Central memory CD4-positive, alpha-beta T cell (primary cell): Measurements from ENCODE around the gene TMEM86B.
A peak's percentile ranks its signal among the peaks of the same experiment; 100 is the strongest.

ENCODE experiments used
- DNase-seq: peaks from one replicate; pipeline ENCODE4 v3.0.0; 2022
- total RNA-seq, 3 experiments: gene quantifications; one replicate each; lab custom pipeline; 2026; lab: John Stamatoyannopoulos, UW

TMEM86B gene, protein sequence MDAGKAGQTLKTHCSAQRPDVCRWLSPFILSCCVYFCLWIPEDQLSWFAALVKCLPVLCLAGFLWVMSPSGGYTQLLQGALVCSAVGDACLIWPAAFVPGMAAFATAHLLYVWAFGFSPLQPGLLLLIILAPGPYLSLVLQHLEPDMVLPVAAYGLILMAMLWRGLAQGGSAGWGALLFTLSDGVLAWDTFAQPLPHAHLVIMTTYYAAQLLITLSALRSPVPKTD
- total RNA-seq: 1.9 to 3.9 (median 3.4) reads per million in 3 experiments

DNA sequence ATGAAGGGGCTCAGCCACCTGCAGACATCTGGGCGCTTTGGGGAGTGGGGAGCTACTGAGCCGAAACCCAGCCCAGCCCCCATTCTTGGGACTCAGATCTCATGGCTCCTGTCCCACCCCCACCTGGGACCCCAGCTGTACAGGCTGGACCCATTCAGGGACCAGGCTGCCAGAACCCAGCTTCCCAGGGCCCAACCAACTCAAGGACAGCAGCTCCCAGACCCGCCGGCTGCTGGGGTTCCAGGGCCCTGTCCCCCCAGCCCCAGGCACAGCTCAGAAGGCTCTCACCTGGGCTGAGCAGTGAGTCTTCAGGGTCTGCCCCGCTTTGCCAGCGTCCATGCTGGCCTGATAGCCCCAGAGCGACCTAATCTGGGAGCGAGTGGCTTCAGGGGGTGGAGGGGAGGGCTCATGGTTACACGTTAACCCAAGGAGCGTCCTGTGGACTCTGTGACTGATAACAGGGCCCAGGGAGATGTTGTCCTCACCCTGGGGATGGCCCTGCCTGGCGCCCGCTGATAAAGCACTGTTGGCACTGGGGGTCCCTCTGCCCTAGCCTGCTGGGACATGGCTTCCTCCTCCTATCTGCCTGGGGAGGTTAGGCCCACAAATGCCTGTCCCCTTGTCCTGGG, at the start of gene TMEM86B:
Gene TMEM86B (minus strand): TSS at position 361 of the 629 bp plus-strand sequence. CDS start 22 bp downstream, at position 339.
- no peak for DNase-seq

DNA sequence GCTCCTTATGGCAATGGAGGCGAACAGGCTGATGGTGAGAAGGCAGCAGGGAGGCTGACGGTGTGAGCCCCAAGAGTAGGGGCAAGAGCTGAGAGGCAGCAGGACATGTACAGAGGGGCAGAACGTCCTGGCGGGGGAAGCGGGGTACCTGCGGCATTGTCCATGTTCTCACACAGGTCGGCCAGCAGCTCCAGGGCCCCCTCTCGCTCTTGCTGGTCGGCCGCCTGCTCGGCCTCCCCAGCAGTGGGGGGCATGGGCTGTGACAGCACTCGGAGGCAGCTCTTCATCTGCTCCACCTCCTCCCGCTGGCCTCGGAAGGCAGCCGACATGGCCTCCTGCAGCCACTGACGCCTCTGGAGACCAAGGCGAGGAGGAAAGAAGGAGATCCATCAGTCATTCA, 48.9 kb upstream of the TMEM86B start:
- DNase-seq: no peak

GRCh38 chr19:55276720-55277430, 48.3 kb upstream of the TMEM86B start:
- DNase-seq: no peak

DNA sequence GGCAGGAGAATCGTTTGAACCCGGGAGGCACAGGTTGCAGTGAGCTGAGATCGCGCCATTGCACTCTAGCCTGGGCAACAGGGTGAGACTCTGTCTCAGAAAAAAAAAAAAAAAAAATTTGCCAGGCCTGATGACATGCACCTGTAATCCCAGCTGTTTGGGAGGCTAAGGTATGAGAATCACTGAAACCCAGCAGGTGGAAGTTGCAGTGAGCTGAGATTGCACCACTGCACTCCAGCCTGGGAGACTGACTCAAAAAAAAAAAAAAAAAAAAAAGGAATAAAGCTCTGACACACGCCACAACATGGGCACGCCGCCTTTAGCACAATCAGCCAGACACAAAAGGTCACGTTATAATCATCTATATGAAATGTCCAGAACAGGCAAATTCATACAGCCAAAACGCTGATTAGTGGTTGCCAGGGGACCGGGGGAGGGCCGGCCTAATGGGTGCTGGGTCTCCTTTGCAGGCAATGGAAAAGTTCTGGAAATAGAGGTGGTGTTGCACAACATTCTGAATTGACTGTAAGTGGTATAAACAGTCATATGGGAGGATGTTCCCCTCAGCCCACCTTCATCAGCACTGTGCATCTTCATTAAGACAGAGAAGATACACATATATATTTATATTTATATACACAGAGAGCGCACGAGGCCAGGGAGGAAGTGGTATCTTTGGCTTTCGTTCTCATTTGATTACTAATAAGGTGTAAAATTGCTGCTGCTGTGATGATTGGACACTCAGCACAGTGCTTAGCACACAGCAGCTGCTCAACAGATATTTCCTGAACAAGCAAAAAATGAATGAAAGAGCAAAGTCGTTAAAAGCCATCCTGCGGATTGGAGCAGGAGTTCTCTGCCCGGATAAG, 47.5 kb upstream of the TMEM86B start:
- DNase-seq: no peak

GRCh38 chr19:55273978-55274707, 45.6 kb upstream of the TMEM86B start:
- no peak for DNase-seq

DNA sequence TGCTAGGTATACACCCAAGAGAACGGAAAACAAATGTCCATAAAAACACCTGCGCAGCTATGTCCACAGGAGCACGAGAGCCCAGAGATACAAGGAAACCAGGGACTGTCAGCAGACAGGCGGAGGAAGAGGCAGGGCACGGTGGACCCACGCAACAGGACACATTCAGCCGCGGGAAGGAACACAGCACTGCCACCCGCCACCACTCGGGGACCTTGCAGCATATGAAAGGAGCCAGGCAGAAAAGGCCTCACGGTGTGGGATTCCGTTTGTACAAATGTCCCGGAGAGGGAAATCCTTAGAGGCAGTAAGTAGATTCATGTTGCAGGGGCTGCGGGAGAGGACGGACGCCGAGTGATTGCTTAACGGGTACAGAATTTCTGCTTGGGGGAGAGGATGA, 43.6 kb upstream of the TMEM86B start:
- DNase-seq: no peak

- DNase-seq: no peak
These were observed 41.8 kb upstream of the TMEM86B start for GRCh38 chr19:55270172-55270942.

GRCh38 chr19:55269299-55269698, 40.7 kb upstream of the TMEM86B start:
- no peak for DNase-seq

DNA sequence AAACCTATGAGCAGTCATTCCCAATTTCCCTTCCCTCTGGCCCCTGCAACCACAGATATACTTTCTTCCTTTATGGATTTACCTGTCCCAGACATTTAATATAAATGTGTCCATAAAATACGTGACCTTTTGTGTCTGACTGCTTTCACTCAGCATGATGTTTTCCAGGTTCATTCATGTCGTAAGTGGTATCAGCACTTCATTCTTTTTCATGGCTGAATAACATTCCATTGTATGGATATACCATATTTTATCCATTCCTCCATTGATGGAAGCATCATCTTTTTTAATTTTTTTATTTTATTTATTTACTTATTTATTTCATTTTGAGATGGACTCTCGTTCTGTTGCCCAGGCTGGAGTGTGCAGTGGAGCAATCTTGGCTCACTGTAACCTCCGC, 38.3 kb upstream of the TMEM86B start:
- DNase-seq: no peak

DNA sequence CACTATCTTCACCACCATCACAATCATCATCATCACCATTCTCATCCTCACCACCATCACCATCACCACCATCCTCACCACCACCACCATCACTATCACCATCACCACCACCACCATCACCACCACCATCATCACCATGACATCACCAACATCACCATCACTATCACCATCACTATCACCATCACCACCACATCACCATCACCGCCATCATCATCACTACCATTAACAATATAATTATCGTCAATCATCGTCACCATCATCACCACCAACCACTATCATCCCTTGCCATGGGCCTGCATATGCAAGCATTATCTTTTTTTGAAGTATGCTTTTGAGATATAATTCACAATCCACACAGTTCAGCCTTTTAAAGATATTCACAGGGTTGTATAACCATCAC, 37.8 kb upstream of the TMEM86B start:
- no peak for DNase-seq

- DNase-seq: no peak
These were observed 37.3 kb upstream of the TMEM86B start for GRCh38 chr19:55265723-55266386.

GRCh38 chr19:55265173-55265572, 36.6 kb upstream of the TMEM86B start:
- no peak for DNase-seq

DNA sequence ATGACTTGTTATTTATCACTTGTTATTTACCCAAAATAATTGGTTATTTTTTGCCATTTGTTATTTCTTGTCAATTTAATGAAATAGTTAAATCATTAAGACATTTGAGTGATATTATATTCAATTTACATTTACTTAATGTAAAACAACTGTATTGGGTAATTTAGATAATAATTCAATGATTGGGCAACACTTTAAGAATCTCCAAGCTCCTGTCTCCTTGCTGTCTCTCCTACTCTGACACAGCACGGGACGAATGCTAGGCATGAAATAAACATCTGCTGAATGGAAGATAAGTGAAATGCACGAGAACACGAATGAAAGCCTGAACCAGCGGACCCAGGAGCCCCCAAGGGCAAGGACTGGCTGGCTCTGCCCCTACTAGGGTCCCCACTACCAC, 36.0 kb upstream of the TMEM86B start:
- no peak for DNase-seq

DNA sequence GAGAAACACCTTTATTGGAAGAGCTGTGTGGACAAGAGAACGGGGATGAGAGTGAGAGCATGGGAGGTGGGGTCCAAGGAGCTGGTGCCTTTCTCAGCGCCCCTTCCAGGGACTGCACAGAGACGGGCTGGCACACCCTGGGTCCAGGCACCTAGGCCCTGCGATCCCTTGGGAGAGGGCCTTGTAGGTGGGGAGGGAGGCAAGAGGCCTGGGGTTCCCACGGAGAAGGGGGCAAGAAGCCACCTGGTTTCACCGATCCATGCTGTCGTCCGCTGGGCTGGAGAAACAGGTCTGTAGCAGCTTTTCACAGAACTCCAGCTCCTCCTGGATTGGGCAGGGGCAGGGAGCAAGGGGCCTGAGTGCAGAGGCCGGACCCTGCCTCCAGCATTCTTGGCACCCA, 33.8 kb upstream of the TMEM86B start:
- DNase-seq: no peak

GRCh38 chr19:55261671-55262126, 33.1 kb upstream of the TMEM86B start:
- no peak for DNase-seq

- no peak for DNase-seq
These were observed 31.1 kb upstream of the TMEM86B start for GRCh38 chr19:55259540-55260210.

DNA sequence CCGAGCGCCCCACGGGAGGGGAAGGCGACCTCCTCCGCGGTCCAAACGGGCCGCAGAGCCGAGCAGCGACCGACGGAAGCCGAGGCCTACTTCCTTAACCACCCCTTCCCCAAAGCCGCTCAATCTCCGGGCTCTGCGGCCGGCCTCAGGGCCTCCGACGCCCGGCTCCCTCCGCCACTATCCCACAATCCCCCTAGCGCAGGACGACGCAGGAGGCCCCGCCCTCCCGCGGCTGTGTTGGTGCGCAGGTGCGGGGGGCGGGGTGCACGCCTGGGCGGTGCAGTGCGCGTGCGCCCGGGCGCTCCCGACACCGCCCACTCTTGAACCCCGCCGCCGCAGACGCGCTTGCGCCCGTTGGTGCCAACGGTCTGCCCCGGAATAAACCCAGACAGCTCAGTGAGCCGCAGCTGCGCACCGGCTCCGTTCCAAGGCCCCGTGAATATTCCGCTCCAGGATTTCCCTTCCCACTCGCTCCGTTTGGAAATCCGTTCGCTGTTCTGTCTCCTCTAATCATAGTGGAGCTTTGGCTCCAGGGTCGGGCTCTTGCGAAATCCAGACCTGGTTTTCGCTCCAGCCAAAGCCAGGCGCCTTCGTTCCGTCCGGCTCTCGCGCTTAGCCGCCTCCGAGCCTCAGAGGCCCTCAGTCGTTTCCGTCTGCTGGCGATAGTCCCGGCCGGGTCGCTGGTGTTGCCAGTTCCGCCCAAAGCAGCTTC, 30.4 kb upstream of the TMEM86B start, which contains the start of gene PPP6R1:
Gene PPP6R1 (minus strand): TSS at position 190 of the 712 bp plus-strand sequence. CDS start 11,914 bp downstream, outside the sequence.
- peak; percentile 96 for DNase-seq

DNA sequence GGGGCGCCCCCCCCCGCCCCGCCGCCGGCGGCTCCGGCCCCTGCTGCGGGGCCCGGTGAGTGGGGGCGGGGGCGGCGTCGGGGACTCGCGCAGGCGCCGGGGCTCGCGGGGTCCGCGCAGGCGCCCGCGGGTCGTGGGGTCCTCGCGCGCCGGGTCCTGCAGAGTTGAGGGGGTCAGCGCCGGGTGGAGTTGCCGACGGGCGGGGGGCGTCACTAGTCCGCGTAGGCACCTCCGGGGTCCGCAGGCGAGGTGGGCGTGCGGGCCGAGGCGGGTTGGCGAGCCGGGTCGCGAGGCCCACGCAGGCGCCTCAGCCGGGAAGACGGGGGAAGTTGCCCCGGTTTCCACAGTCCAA, 29.9 kb upstream of the TMEM86B start:
- no peak for DNase-seq
